SK-N-SH (cell line): ENCODE results near the gene KLHL17. TPM values are rescaled to one million over a fixed set of nuclear protein-coding genes. Genes with fewer than 3 reads are reported as not detected.

Experiments
- CTCF ChIA-PET: fragments of 300-600, 350-600 bp; formaldehyde crosslinking; extraction: SDS; loops from one replicate; lab custom pipeline; 2021; lab: Yijun Ruan, JAX
- POLR2A ChIA-PET: fragments of 350-600 bp; sonication (Branson Sonifier 250); formaldehyde crosslinking; extraction: SDS; loops from one replicate; lab custom pipeline; 2020; ENCODE audit warnings: antibody characterized with exemption, inconsistent platforms; lab: Yijun Ruan, JAX
- DNase-seq: peaks from one replicate; pipeline ENCODE4 v3.0.0; 2012
- H2AFZ ChIP-seq: fragments of 200-600 bp; sonication (generic); 2 replicates; pipeline ENCODE4 v1.8.1; 2016; ENCODE audit warnings: antibody characterized with exemption, mild to moderate bottlenecking, low read depth
- H3F3A ChIP-seq: fragments of 200-600 bp; sonication (generic); replicated peaks from 2 replicates; pipeline ENCODE3; 2016; ENCODE audit warnings: antibody characterized with exemption, mild to moderate bottlenecking; ENCODE audit not compliant: insufficient read depth
- H3K27ac ChIP-seq, 2 experiments: fragments of 200-500 bp in 1 of 2; fragments of 200-600 bp in 1 of 2; sonication (Bioruptor generic) in 1 of 2; sonication (generic), shearing (Covaris generic) in 1 of 2; 2 replicates each; pipeline versions ENCODE4 v1.5.1 to v1.6.1; 2014 to 2016; ENCODE audit warnings: low read depth in 2 of 2, inconsistent platforms in 1 of 2, low read length in 1 of 2, mild to moderate bottlenecking in 1 of 2, mixed read lengths in 1 of 2
- H3K27me3 ChIP-seq: fragments of 200-600 bp; sonication (generic), shearing (Covaris generic); 2 replicates; pipeline ENCODE4 v1.6.1; 2016; ENCODE audit warnings: mixed run types; ENCODE audit not compliant: insufficient read depth
- H3K36me3 ChIP-seq, 2 experiments: fragments of 200-500 bp in 1 of 2; fragments of 200-600 bp in 1 of 2; sonication (Bioruptor generic) in 1 of 2; sonication (generic) in 1 of 2; replicated peaks in 1 of 2; 2 replicates each; pipeline versions ENCODE3 to v1.5.1; 2014 to 2016; ENCODE audit warnings: low read length in 1 of 2, mild to moderate bottlenecking in 1 of 2; ENCODE audit not compliant: insufficient read depth in 2 of 2, control insufficient read depth in 1 of 2
- H3K4me1 ChIP-seq, 2 experiments: fragments of 200-500 bp in 1 of 2; fragments of 200-600 bp in 1 of 2; sonication (Bioruptor generic) in 1 of 2; sonication (generic), shearing (Covaris generic) in 1 of 2; 2 replicates each; pipeline versions ENCODE4 v1.5.1 to v1.6.1; 2014 to 2016; ENCODE audit warnings: low read depth in 1 of 2, low read length in 1 of 2, mixed run types in 1 of 2; ENCODE audit not compliant: insufficient read depth in 2 of 2, control insufficient read depth in 1 of 2
- H3K4me2 ChIP-seq: fragments of 200-600 bp; sonication (generic), shearing (Covaris generic); 2 replicates; pipeline ENCODE4 v1.6.1; 2017; ENCODE audit warnings: mixed run types
- H3K4me3 ChIP-seq, 2 experiments: fragments of 200-500 bp in 1 of 2; fragments of 200-600 bp in 1 of 2; sonication (Bioruptor generic) in 1 of 2; sonication (generic), shearing (Covaris generic) in 1 of 2; 2 replicates each; pipeline versions ENCODE4 v1.5.1 to v1.8.1; 2014 to 2016; ENCODE audit warnings: low read depth in 2 of 2, inconsistent platforms in 1 of 2, low read length in 1 of 2, mild to moderate bottlenecking in 1 of 2, mixed read lengths in 1 of 2, moderate library complexity in 1 of 2
- H3K79me2 ChIP-seq: fragments of 200-600 bp; sonication (generic); 2 replicates; pipeline ENCODE4 v1.8.1; 2017; ENCODE audit warnings: mild to moderate bottlenecking; ENCODE audit not compliant: insufficient read depth
- H3K9ac ChIP-seq: fragments of 200-600 bp; sonication (generic); 2 replicates; pipeline ENCODE4 v1.6.1; 2017; ENCODE audit warnings: mixed run types
- H3K9me2 ChIP-seq: fragments of 200-600 bp; sonication (generic); 2 replicates; pipeline ENCODE4 v1.6.1; 2017; ENCODE audit warnings: mixed run types
- H3K9me3 ChIP-seq: fragments of 200-600 bp; sonication (generic); 2 replicates; pipeline ENCODE4 v1.6.1; 2017; ENCODE audit warnings: mixed run types, mild to moderate bottlenecking, moderate library complexity
- H4K20me1 ChIP-seq: fragments of 200-600 bp; sonication (generic); 2 replicates; pipeline ENCODE4 v1.6.1; 2017; ENCODE audit warnings: mild to moderate bottlenecking, mixed run types; ENCODE audit not compliant: insufficient read depth
- CHD2 ChIP-seq: fragments of 150-350 bp; IDR thresholded peaks from 2 replicates; pipeline ENCODE4 v1.6.1; 2018; ENCODE audit warnings: low read length; ENCODE audit not compliant: partially characterized antibody
- ELF1 ChIP-seq: IDR thresholded peaks from 2 replicates; pipeline ENCODE4 v1.4.0; 2012
- EP300 ChIP-seq, 2 experiments: IDR thresholded peaks; 2 replicates each; pipeline versions ENCODE4 v1.4.0 to v1.6.1; 2012; ENCODE audit warnings: borderline replicate concordance in 1 of 2, low read depth in 1 of 2, low read length in 1 of 2
- FOXM1 ChIP-seq: IDR thresholded peaks from 2 replicates; pipeline ENCODE4 v1.4.0; 2012; ENCODE audit warnings: low read depth, mild to moderate bottlenecking
- GABPA ChIP-seq: IDR thresholded peaks from 2 replicates; pipeline ENCODE4 v1.4.0; 2012; ENCODE audit warnings: low read depth, mild to moderate bottlenecking
- GATA2 ChIP-seq: sonication (generic); formaldehyde crosslinking; IDR thresholded peaks from 2 replicates; pipeline ENCODE4 v1.5.0; 2020; ENCODE audit warnings: mild to moderate bottlenecking, missing genetic modification reagents
- JUND ChIP-seq: IDR thresholded peaks from 2 replicates; pipeline ENCODE4 v1.4.0; 2012
- MXI1 ChIP-seq: IDR thresholded peaks from 2 replicates; pipeline ENCODE4 v1.6.1; 2012; ENCODE audit warnings: mild to moderate bottlenecking, low read depth, low read length, improper control_type of control experiment
- NFIC ChIP-seq: IDR thresholded peaks from 2 replicates; pipeline ENCODE4 v1.4.0; 2012; ENCODE audit warnings: borderline replicate concordance
- NRF1 ChIP-seq: IDR thresholded peaks from 2 replicates; pipeline ENCODE4 v1.6.1; 2012; ENCODE audit warnings: low read depth, mild to moderate bottlenecking, low read length
- RAD21 ChIP-seq: IDR thresholded peaks from 2 replicates; pipeline ENCODE4 v1.6.1; 2012; ENCODE audit warnings: mild to moderate bottlenecking, low read length
- SIN3A ChIP-seq: IDR thresholded peaks from 2 replicates; pipeline ENCODE4 v1.6.1; 2012; ENCODE audit warnings: low read depth, mild to moderate bottlenecking, low read length, moderate library complexity, borderline replicate concordance
- SMC3 ChIP-seq: IDR thresholded peaks from 2 replicates; pipeline ENCODE4 v1.6.1; 2012; ENCODE audit warnings: low read depth, low read length, improper control_type of control experiment
- USF1 ChIP-seq: IDR thresholded peaks from 2 replicates; pipeline ENCODE4 v1.4.0; 2012; ENCODE audit warnings: low read depth, borderline replicate concordance
- YY1 ChIP-seq: IDR thresholded peaks from 2 replicates; pipeline ENCODE4 v1.4.0; 2012; ENCODE audit warnings: low read depth, mild to moderate bottlenecking
- WGBS: methylation state at CpG from one replicate; pipeline ENCODE4 v1.1.6; 2017; ENCODE audit warnings: low lambda C conversion rate; 5-methylcytosine and 5-hydroxymethylcytosine counted together
- polyA plus RNA-seq, 3 experiments: library from polyadenylated mRNA; depleted of rRNA; stranded (reverse); fragments of >200 nt; gene quantifications; 2 replicates each; pipeline ENCODE4 v1.2.3, GENCODE V29; 2012
- TF ChIP-seq, protein P1 (sequence below): fragments of 200-600 bp; sonication (generic); IDR thresholded peaks from 2 replicates; pipeline ENCODE4 v1.6.1; 2017; ENCODE audit warnings: antibody characterized with exemption, mild to moderate bottlenecking, moderate library complexity
- TF ChIP-seq, protein P2 (sequence below): IDR thresholded peaks from 2 replicates; pipeline ENCODE4; 2012
- TF ChIP-seq, protein P3 (sequence below): fragments of 150-350 bp; IDR thresholded peaks from 2 replicates; pipeline ENCODE4 v1.6.1; 2016; ENCODE audit warnings: mild to moderate bottlenecking, low read depth, low read length

KLHL17 gene
- polyA plus RNA-seq, 1 of the 3 experiments (the other 2 are of a cell fraction), result 27.3 TPM

DNA sequence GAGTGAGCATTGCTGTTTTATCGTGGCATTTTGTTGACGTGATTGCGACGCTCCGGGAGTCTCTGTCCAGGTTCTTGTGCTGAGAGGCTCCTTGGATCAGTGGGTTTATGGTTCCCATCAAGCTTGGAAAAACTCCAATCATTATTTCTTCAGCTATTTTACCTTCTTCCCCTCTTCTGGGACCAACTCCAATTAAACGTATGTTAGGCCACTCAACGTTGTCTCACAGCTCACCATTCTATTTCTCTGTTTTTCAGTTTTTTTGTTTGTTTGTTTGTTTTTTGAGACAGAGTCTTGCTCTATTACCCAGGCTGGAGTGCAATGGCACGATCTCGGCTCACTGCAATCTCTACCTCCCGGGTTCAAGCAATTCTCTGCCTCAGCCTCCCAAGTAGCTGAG is 31.5 kb downstream of the KLHL17 start:
- peaks cover 0 to 3% of the 10 kb centered on the region in 2 experiments; a peak in 1 of 4 replicates for H3K4me1 ChIP-seq
- no peaks in the 10 kb centered on the region for H3K36me3 ChIP-seq
- H3K79me2 ChIP-seq, result no peaks in the 10 kb centered on the region
- ChIA-PET CTCF (interaction anchor here (0.9 to 13.2 kb wide), 7 partner anchors 9 to 130 kb away, joined by 3 to 246 read pairs (median 6); partner anchors contain the start of gene PERM1), POLR2A (no interaction called here)
- WGBS, result 90% methylated on average over 10 of the region's 10 CpGs
- TF ChIP-seq JUND, result no peak
- TF ChIP-seq USF1, result no peak
- TF ChIP-seq SMC3, result no peak
- TF ChIP-seq, protein P1, sequence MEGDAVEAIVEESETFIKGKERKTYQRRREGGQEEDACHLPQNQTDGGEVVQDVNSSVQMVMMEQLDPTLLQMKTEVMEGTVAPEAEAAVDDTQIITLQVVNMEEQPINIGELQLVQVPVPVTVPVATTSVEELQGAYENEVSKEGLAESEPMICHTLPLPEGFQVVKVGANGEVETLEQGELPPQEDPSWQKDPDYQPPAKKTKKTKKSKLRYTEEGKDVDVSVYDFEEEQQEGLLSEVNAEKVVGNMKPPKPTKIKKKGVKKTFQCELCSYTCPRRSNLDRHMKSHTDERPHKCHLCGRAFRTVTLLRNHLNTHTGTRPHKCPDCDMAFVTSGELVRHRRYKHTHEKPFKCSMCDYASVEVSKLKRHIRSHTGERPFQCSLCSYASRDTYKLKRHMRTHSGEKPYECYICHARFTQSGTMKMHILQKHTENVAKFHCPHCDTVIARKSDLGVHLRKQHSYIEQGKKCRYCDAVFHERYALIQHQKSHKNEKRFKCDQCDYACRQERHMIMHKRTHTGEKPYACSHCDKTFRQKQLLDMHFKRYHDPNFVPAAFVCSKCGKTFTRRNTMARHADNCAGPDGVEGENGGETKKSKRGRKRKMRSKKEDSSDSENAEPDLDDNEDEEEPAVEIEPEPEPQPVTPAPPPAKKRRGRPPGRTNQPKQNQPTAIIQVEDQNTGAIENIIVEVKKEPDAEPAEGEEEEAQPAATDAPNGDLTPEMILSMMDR, result no peak
- TF ChIP-seq, protein P2, sequence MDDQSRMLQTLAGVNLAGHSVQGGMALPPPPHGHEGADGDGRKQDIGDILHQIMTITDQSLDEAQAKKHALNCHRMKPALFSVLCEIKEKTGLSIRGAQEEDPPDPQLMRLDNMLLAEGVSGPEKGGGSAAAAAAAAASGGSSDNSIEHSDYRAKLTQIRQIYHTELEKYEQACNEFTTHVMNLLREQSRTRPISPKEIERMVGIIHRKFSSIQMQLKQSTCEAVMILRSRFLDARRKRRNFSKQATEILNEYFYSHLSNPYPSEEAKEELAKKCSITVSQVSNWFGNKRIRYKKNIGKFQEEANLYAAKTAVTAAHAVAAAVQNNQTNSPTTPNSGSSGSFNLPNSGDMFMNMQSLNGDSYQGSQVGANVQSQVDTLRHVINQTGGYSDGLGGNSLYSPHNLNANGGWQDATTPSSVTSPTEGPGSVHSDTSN, result no peak
- TF ChIP-seq NFIC, result no peak
- no peaks in the 10 kb centered on the region for H3K9me2 ChIP-seq
- H3K27me3 ChIP-seq, result peaks cover 16% of the 10 kb centered on the region; the same call in 1 of the 2 replicates
- H4K20me1 ChIP-seq, result no peaks in the 10 kb centered on the region
- no peak overlapping the region for H3K4me2 ChIP-seq
- peaks cover 4% of the 10 kb centered on the region; the same call in 1 of the 2 replicates for H3K9me3 ChIP-seq
- H2AFZ ChIP-seq, result no peak overlapping the region
- no peak overlapping the region for H3K4me3 ChIP-seq
- DNase-seq, result no peak
- no peak overlapping the region for H3K27ac ChIP-seq
- H3K9ac ChIP-seq, result no peak overlapping the region
- no peaks in the 10 kb centered on the region for H3F3A ChIP-seq

- TF ChIP-seq SMC3, result no peak
- no peak for TF ChIP-seq NRF1
- TF ChIP-seq GATA2 (CRISPR knock-in tag), result no peak
- no peak for TF ChIP-seq FOXM1
- no peak for TF ChIP-seq NFIC
- TF ChIP-seq USF1, result no peak
- no peak for TF ChIP-seq YY1
- no peak for TF ChIP-seq EP300 (IDR thresholded peaks at IDR 0.05; ENCODE audit: borderline replicate concordance in 1 of 2, low read depth in 1 of 2, low read length in 1 of 2)
- TF ChIP-seq ELF1, result no peak
- no peak for TF ChIP-seq CHD2
- no peak for TF ChIP-seq MXI1
- no peak for TF ChIP-seq RAD21
- no peak for TF ChIP-seq SIN3A
- no peak for TF ChIP-seq GABPA
- TF ChIP-seq, protein P3, sequence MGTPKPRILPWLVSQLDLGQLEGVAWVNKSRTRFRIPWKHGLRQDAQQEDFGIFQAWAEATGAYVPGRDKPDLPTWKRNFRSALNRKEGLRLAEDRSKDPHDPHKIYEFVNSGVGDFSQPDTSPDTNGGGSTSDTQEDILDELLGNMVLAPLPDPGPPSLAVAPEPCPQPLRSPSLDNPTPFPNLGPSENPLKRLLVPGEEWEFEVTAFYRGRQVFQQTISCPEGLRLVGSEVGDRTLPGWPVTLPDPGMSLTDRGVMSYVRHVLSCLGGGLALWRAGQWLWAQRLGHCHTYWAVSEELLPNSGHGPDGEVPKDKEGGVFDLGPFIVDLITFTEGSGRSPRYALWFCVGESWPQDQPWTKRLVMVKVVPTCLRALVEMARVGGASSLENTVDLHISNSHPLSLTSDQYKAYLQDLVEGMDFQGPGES, result no peak
- no peak overlapping the region for H3K27ac ChIP-seq
- no peaks in the 10 kb centered on the region for H3F3A ChIP-seq
- no peak for DNase-seq
- H3K9me3 ChIP-seq, result peaks cover 4% of the 10 kb centered on the region; the same call in 1 of the 2 replicates
- no peak overlapping the region for H3K4me2 ChIP-seq
- H3K4me3 ChIP-seq, result no peak overlapping the region
- H2AFZ ChIP-seq, result no peak overlapping the region
- WGBS, result 73% methylated on average over 7 of the region's 7 CpGs
- POLR2A ChIA-PET, result no interaction called here
- H3K79me2 ChIP-seq, result no peaks in the 10 kb centered on the region
- H3K4me1 ChIP-seq, result peaks cover 0 to 3% of the 10 kb centered on the region in 2 experiments; a peak in 1 of 4 replicates
- CTCF ChIA-PET, result interaction anchor here (0.8 to 13.2 kb wide), 8 partner anchors 9 to 129 kb away, joined by 3 to 246 read pairs (median 5); partner anchors contain the start of gene PERM1
- no peaks in the 10 kb centered on the region for H3K9me2 ChIP-seq
- H4K20me1 ChIP-seq, result no peaks in the 10 kb centered on the region
- no peak overlapping the region for H3K9ac ChIP-seq
- peaks cover 14% of the 10 kb centered on the region; the same call in 1 of the 2 replicates for H3K27me3 ChIP-seq
- no peaks in the 10 kb centered on the region for H3K36me3 ChIP-seq
These were observed 32.0 kb downstream of the KLHL17 start for GRCh38 chr1:992362-992761.
